Activated T-cell treated with anti-CD3 and anti-CD28 coated beads, Interleukin-2, amount 50 U/mL, for 1 hour (primary cell): ENCODE data around the gene SORBS2.
"Not testable (repeated sequence)": the region's sequence is repeated elsewhere in the genome, so short reads cannot be mapped to it uniquely, and the experiment has no call there.

Experiments used
- DNase-seq: peaks from one replicate; pipeline ENCODE4 v3.0.0-alpha.2; 2020

The SORBS2 gene

DNA sequence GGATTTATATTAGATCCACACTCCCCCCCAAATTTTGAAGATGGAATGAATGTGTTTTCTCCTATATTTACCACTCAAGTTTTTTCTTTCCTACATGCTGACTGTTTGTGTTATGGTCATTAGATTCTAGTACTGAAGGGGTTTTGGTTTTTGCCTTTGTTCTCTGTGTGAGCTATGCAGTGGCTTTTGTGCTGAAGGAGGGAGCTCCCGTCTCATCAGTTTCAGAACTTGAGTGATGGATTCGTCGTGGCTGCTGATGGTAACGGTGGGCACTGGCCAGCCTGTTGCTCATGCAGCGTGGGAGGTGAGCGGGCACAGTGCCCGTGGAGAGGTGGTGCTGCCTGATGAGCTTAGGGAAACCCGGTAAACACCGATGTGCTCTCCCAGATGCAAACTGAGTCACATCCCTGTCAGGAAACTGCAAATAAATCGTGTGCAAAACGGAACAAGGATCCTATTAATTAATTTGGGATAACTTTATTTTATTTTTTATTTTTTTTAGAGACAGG, 101.5 kb downstream of the SORBS2 start:
- DNase-seq: no peak

- DNase-seq: no peak
These were observed 102.0 kb downstream of the SORBS2 start for GRCh38 chr4:185709802-185710486.

- DNase-seq: no peak
These were observed 103.6 kb downstream of the SORBS2 start for GRCh38 chr4:185708348-185708747.

DNA sequence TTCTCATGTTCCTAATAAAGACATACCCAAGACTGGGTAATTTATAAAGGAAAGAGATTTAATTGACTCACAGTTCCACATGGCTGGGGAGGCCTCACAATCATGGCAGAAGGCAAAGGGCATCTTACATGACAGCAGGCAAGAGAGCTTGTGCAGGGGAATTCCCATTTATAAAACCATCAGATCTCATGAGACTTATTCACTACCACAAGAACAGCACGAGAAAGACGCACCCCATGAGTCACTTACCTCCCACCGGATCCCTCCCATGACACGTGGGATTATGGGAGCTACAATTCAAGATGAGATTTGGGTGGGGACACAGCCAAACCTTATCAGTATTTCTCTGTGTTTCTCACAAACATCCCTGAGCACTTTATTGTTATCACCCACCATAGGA, 104.4 kb downstream of the SORBS2 start:
- DNase-seq: not testable (repeated sequence)

GRCh38 chr4:185702147-185702663, 109.8 kb downstream of the SORBS2 start:
- no peak for DNase-seq

DNA sequence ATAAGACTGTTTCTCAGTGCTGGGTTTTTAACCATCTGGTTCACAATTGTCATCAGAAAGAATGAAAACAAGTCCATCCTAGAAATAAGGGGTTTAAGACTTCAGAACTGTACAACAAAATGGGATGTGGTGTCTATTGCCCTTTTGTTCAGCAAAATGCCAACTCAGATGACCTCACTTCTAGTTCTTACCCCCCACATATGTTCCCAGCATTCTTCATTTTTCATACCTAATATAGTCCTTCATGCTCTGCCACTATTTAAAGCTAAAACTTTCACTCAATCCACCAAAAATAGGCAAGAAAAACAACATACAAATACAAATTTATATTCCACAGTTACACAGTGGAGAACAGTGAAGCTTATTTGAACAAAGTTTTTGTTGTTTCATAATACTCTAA, 111.4 kb downstream of the SORBS2 start:
- DNase-seq: no peak

DNA sequence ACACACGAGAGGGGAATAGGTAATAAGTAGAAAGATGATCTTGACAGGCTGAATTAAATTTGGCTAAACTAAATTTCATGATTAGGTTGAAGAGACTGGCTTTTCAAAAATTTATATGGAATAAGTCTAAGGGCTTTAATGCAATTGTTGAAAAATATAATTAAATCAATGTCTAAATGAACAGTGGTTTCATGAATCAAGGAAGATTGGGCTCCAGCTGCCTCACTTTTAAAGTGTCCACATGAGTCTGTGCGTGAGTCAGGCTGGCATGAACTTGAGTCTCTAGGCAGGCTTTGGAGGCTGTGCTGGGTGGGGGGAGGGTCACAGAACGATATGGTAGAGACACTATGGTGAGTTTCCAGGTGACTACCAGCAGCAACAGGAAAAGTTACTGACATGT, 111.9 kb downstream of the SORBS2 start:
- no peak for DNase-seq

DNA sequence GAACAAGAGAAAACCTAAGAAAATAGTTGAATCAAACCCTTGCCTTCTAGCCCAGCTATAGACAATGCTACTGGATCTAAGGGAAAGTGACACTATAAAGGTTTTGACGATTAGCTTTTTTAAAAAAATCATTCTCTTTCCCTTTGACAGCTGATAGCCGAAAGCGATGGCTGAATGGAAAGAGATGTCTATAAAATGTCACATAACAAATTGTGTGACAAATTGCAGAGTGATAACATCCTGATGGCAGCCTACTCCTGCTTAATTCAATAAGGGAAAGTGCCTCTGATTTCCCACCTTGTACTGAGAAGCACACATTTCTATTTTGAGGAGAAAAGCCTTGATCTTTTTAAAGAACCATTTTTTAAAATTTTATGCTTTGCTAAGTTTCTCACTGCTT, 114.5 kb downstream of the SORBS2 start:
- no peak for DNase-seq

GRCh38 chr4:185695743-185696142, 116.3 kb downstream of the SORBS2 start:
- DNase-seq: no peak

GRCh38 chr4:185693548-185694215, 118.3 kb downstream of the SORBS2 start:
- DNase-seq: no peak

- DNase-seq: no peak
These were observed 122.6 kb downstream of the SORBS2 start for GRCh38 chr4:185689407-185689806.

DNA sequence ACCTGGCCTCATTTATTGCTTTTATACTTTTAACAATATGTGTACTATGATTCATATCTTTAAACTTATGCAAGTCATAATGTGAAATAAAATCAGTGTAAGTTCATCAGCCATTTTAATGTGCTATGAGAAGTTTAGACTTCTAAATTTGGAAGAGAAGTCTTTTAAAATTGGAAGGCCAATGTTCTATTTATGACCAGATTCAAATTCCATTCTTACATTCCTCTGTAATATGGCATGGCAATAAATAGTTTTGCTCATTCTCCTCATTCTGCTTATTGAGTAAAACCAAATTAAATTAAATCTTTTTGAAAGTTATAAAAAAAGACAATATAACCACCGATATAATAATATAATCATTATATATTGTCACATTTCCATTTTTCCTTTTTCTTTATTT, 126.2 kb downstream of the SORBS2 start:
- no peak for DNase-seq

- no peak for DNase-seq
These were observed 128.1 kb downstream of the SORBS2 start for GRCh38 chr4:185683896-185684295.

- DNase-seq: no peak
These were observed 128.8 kb downstream of the SORBS2 start for GRCh38 chr4:185683222-185683621.

- no peak for DNase-seq
These were observed 129.8 kb downstream of the SORBS2 start for GRCh38 chr4:185682236-185682635.

GRCh38 chr4:185681604-185682003, 130.4 kb downstream of the SORBS2 start:
- no peak for DNase-seq

- DNase-seq: no peak
These were observed 131.4 kb downstream of the SORBS2 start for GRCh38 chr4:185680617-185681016.

- no peak for DNase-seq
These were observed 132.5 kb downstream of the SORBS2 start for GRCh38 chr4:185679523-185679922.

GRCh38 chr4:185677637-185678314, 134.2 kb downstream of the SORBS2 start:
- no peak for DNase-seq

GRCh38 chr4:185672618-185673017, 139.4 kb downstream of the SORBS2 start:
- no peak for DNase-seq

DNA sequence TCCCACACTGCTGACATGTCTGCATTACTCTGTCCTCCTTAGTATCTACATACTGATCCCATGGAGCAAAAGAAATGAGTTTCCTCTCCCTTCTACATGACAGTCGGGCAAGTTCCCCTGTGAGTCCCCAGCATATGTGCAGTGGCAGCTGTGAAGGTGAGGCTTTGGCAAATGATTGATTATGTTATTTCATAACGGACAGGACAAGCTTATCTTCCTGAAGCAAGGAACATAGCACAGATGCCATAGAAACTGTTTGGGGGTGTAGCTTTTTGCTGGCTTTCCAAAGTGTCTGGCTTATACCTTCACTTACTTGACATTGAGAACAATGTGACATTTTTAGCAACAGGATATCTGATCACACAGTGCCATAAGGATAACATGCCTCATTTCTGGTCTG, 139.8 kb downstream of the SORBS2 start:
- no peak for DNase-seq

DNA sequence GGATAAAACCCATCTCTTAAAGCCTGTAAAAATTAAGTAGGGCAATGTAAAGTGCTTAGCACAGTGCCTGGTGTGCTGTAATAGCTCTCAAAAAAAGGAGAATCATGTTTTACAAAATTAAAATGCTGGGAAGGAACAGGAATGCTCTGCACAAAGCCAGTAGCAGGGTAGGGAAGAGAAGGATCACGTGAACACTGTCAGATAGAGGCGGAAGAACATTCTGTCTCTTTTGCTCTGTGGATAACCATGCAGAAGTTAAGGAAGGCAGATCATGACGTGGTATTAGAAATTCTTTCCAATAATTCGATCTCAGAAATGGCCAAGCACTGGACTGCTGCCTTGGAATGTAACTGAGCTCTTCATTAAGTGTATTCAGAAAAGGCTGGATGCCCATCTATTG, 140.5 kb downstream of the SORBS2 start:
- DNase-seq: no peak

GRCh38 chr4:185671066-185671465, 140.9 kb downstream of the SORBS2 start:
- DNase-seq: no peak

- DNase-seq: no peak
These were observed 142.7 kb downstream of the SORBS2 start for GRCh38 chr4:185669288-185669687.
